Measurements from ENCODE around the gene GIPC3. TPM values are rescaled to one million over a fixed set of nuclear protein-coding genes. Genes with fewer than 3 reads are reported as not detected.

Gene GIPC3
- total RNA-seq (1 to 10 TPM; 3.5 to 3.7 TPM), polyA plus RNA-seq (1 to 10 TPM in 2 of 3 donors, under 1 TPM in 1; 0.76 to 3.0 (median 1.1) TPM), total RNA-seq (1.3 to 10.9 (median 5.7) reads per million in 6 experiments)

GRCh38 chr19:3585301-3586126, at the start of gene GIPC3:
Gene GIPC3, plus strand, starts transcription at chr19:3585478. Its CDS starts 120 bp downstream, at chr19:3585598.
- H3K36me3 Mint-ChIP-seq = no peaks in the 10 kb centered on the region
- H3K4me3 Mint-ChIP-seq = peak within 1 kb of the TSS; percentile 56 to 79 (median 66)
- peaks cover 0 to 1% (median 0%) of the 10 kb centered on the region in 9 donors for H3K9me3 Mint-ChIP-seq
- peak in 2 of 10 donors; percentile 19 to 32 for DNase-seq
- H3K27me3 Mint-ChIP-seq = no peaks in the 10 kb centered on the region
- H3K27ac Mint-ChIP-seq = peak within 1 kb of the TSS in 3 of 10 donors; percentile 15 to 48 (median 43)
- POLR2A ChIA-PET = interaction anchor here (0.6 to 3.5 kb wide), 14 partner anchors 9 to 304 kb away, joined by 3 to 39 read pairs (median 5); partner anchors contain the start of genes HMG20B and MFSD12
- peak; percentile 40 to 70 for ATAC-seq
- peaks cover 0 to 3% (median 0%) of the 10 kb centered on the region in 4 donors for H3K4me1 Mint-ChIP-seq

- Mint-ChIP-seq H3K27me3 (no peaks in the 10 kb centered on the region), H3K9me3 (peaks cover 0 to 3% (median 0%) of the 10 kb centered on the region in 9 donors), H3K4me1 (peaks cover 0 to 2% (median 0%) of the 10 kb centered on the region in 4 donors), H3K27ac (no peak overlapping the region), H3K4me3 (no peak overlapping the region), H3K36me3 (peaks cover 0 to 43% (median 9%) of the 10 kb centered on the region in 3 donors)
- POLR2A ChIA-PET = no interaction called here
- DNase-seq = no peak
- ATAC-seq = no peak
Observed at GRCh38 chr19:3535563-3535965, 49.7 kb upstream of the GIPC3 start.

GRCh38 chr19:3535981-3536380, 49.3 kb upstream of the GIPC3 start:
- DNase-seq (no peak), ATAC-seq (no peak)
- peaks cover 0 to 43% (median 9%) of the 10 kb centered on the region in 3 donors for H3K36me3 Mint-ChIP-seq
- H3K27ac Mint-ChIP-seq = no peak overlapping the region
- peaks cover 0 to 3% (median 0%) of the 10 kb centered on the region in 9 donors for H3K9me3 Mint-ChIP-seq
- no peaks in the 10 kb centered on the region for H3K27me3 Mint-ChIP-seq
- no peak overlapping the region for H3K4me3 Mint-ChIP-seq
- H3K4me1 Mint-ChIP-seq = peaks cover 0 to 2% (median 0%) of the 10 kb centered on the region in 4 donors
- POLR2A ChIA-PET = no interaction called here

- H3K27ac Mint-ChIP-seq = no peak overlapping the region
- peaks cover 0 to 3% (median 0%) of the 10 kb centered on the region in 9 donors for H3K9me3 Mint-ChIP-seq
- H3K27me3 Mint-ChIP-seq = no peaks in the 10 kb centered on the region
- H3K4me3 Mint-ChIP-seq = no peak overlapping the region
- POLR2A ChIA-PET = interaction anchor here (1.2 kb wide), 1 partner anchor 20 kb away, joined by 3 read pairs; no protein-coding TSS in a partner anchor
- peaks cover 0 to 43% (median 9%) of the 10 kb centered on the region in 3 donors for H3K36me3 Mint-ChIP-seq
- H3K4me1 Mint-ChIP-seq = peaks cover 0 to 2% (median 0%) of the 10 kb centered on the region in 4 donors
- DNase-seq (no peak), ATAC-seq (no peak)
Observed at GRCh38 chr19:3536429-3537100, 48.7 kb upstream of the GIPC3 start.

- POLR2A ChIA-PET = interaction anchor here (1.2 kb wide), 2 partner anchors 11 to 20 kb away, joined by 3 to 4 read pairs; no protein-coding TSS in a partner anchor
- no peak for ATAC-seq
- peak overlapping the region in 1 of 10 donors; percentile 34 for H3K27ac Mint-ChIP-seq
- peaks cover 0 to 3% (median 0%) of the 10 kb centered on the region in 9 donors for H3K9me3 Mint-ChIP-seq
- H3K36me3 Mint-ChIP-seq = peaks cover 0 to 43% (median 9%) of the 10 kb centered on the region in 3 donors
- no peak for DNase-seq
- peaks cover 0 to 2% (median 0%) of the 10 kb centered on the region in 4 donors for H3K4me1 Mint-ChIP-seq
- H3K4me3 Mint-ChIP-seq = no peak overlapping the region
- no peaks in the 10 kb centered on the region for H3K27me3 Mint-ChIP-seq
Observed at GRCh38 chr19:3537101-3537437, 48.2 kb upstream of the GIPC3 start.

- no peak overlapping the region for H3K4me3 Mint-ChIP-seq
- ATAC-seq (peak in 1 of 2 donors; percentile 9), DNase-seq (no peak)
- peaks cover 0 to 3% (median 0%) of the 10 kb centered on the region in 9 donors for H3K9me3 Mint-ChIP-seq
- H3K27ac Mint-ChIP-seq = peak overlapping the region in 3 of 10 donors; percentile 10 to 34 (median 14)
- H3K36me3 Mint-ChIP-seq = peaks cover 0 to 38% (median 9%) of the 10 kb centered on the region in 3 donors
- no peaks in the 10 kb centered on the region for H3K27me3 Mint-ChIP-seq
- H3K4me1 Mint-ChIP-seq = peaks cover 0 to 2% (median 0%) of the 10 kb centered on the region in 4 donors
- POLR2A ChIA-PET = interaction anchor here (1.2 kb wide), 2 partner anchors 11 to 19 kb away, joined by 3 to 4 read pairs; no protein-coding TSS in a partner anchor
Observed at GRCh38 chr19:3537438-3538240, 47.6 kb upstream of the GIPC3 start.

GRCh38 chr19:3538258-3538929, 46.9 kb upstream of the GIPC3 start:
- ATAC-seq = no peak
- Mint-ChIP-seq H3K27ac (peak overlapping the region in 1 of 10 donors; percentile 10), H3K36me3 (peaks cover 0 to 33% (median 8%) of the 10 kb centered on the region in 3 donors), H3K4me1 (peaks cover 0 to 2% (median 0%) of the 10 kb centered on the region in 4 donors), H3K4me3 (no peak overlapping the region), H3K27me3 (no peaks in the 10 kb centered on the region), H3K9me3 (peaks cover 0 to 3% (median 0%) of the 10 kb centered on the region in 9 donors)
- DNase-seq = no peak
- POLR2A ChIA-PET = interaction anchor here (1.2 kb wide), 1 partner anchor 12 kb away, joined by 4 read pairs; no protein-coding TSS in a partner anchor

GRCh38 chr19:3538965-3539755, 46.1 kb upstream of the GIPC3 start, which contains the start of gene TEKTIP1:
Gene TEKTIP1, plus strand, starts transcription at chr19:3539174. Its CDS starts 4 bp downstream, at chr19:3539178.
- H3K36me3 Mint-ChIP-seq = peaks cover 0 to 27% (median 6%) of the 10 kb centered on the region in 3 donors
- H3K4me3 Mint-ChIP-seq = no peak within 1 kb of the TSS
- peaks cover 0 to 2% (median 0%) of the 10 kb centered on the region in 4 donors for H3K4me1 Mint-ChIP-seq
- DNase-seq (no peak), ATAC-seq (no peak)
- peaks cover 0 to 3% (median 0%) of the 10 kb centered on the region in 9 donors for H3K9me3 Mint-ChIP-seq
- H3K27me3 Mint-ChIP-seq = no peaks in the 10 kb centered on the region
- peak within 1 kb of the TSS in 2 of 10 donors; percentile 37 to 40 for H3K27ac Mint-ChIP-seq
- POLR2A ChIA-PET = interaction anchor here (1.4 kb wide), 1 partner anchor 18 kb away, joined by 6 read pairs; the partner anchor contains the start of gene MFSD12

- POLR2A ChIA-PET = interaction anchor here (1.4 kb wide), 2 partner anchors 12 to 17 kb away, joined by 3 to 6 read pairs; partner anchors contain the start of gene MFSD12
Observed at GRCh38 chr19:3539756-3540118, 45.5 kb upstream of the GIPC3 start.

GRCh38 chr19:3543150-3544057, 41.9 kb upstream of the GIPC3 start:
- peaks cover 7 to 12% (median 10%) of the 10 kb centered on the region in 4 donors for H3K4me1 Mint-ChIP-seq
- DNase-seq (no peak), ATAC-seq (no peak)
- H3K36me3 Mint-ChIP-seq = peaks cover 0 to 18% (median 6%) of the 10 kb centered on the region in 3 donors
- H3K4me3 Mint-ChIP-seq = no peak overlapping the region
- POLR2A ChIA-PET = no interaction called here
- H3K9me3 Mint-ChIP-seq = peaks cover 0 to 3% (median 0%) of the 10 kb centered on the region in 9 donors
- peak overlapping the region in 1 of 10 donors; percentile 80 for H3K27ac Mint-ChIP-seq
- H3K27me3 Mint-ChIP-seq = no peaks in the 10 kb centered on the region

More at GRCh38 chr19:3539756-3540118, 45.5 kb upstream of the GIPC3 start:
- Mint-ChIP-seq H3K27ac (peak overlapping the region in 1 of 10 donors; percentile 40), H3K27me3 (no peaks in the 10 kb centered on the region), H3K36me3 (peaks cover 0 to 21% (median 6%) of the 10 kb centered on the region in 3 donors), H3K4me1 (peaks cover 0 to 2% (median under 1%) of the 10 kb centered on the region in 4 donors), H3K4me3 (no peak overlapping the region), H3K9me3 (peaks cover 0 to 3% (median 0%) of the 10 kb centered on the region in 9 donors)
- DNase-seq (no peak), ATAC-seq (no peak)

All from naive thymus-derived CD8-positive, alpha-beta T cell (primary cell).